IPS-18c (cell line): ENCODE data around the gene KAT7.

Source experiments
- H3K4me3 ChIP-seq: 2 replicates; pipeline ENCODE4 v1.7.0; 2013; ENCODE audit warnings: low read depth, mild to moderate bottlenecking, low read length, moderate library complexity; ENCODE audit not compliant: insufficient read depth
- H3K9me3 ChIP-seq: one replicate; pipeline ENCODE4 v1.6.1; 2013; ENCODE audit warnings: mild to moderate bottlenecking, low read length, moderate library complexity; ENCODE audit not compliant: control insufficient read depth, insufficient read depth

KAT7 gene

DNA sequence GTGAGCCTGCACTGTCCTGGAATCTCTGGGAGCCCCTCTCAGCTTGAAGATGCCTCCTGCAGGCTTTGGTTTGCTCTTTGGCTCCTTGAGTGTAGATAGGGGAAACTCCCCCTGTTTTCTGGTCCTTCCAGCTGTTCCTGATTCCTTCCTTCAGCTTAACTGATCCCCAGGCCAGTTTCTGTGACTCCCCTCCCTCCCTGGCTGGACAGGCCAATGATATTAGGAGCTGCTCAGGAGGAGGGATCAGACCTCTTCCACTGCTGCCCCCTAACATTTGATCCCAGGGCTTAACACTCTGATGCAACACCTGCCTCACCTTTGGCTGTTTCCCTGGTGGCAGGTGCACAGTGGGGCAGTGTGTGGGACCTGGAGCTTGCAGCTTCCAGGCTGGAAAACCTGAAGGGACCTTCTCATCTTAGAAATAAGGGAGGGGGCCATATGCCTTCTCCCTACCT lies 59.6 kb downstream of the KAT7 start, which contains the start of gene TAC4:
Gene TAC4, minus strand, starts transcription at position 51 of the 455 bp plus-strand sequence. CDS start 52 bp downstream, outside the sequence.
- Histone ChIP-seq H3K9me3 (peaks cover 5% of the 10 kb centered on the region), H3K4me3 (no peak within 1 kb of the TSS)

DNA sequence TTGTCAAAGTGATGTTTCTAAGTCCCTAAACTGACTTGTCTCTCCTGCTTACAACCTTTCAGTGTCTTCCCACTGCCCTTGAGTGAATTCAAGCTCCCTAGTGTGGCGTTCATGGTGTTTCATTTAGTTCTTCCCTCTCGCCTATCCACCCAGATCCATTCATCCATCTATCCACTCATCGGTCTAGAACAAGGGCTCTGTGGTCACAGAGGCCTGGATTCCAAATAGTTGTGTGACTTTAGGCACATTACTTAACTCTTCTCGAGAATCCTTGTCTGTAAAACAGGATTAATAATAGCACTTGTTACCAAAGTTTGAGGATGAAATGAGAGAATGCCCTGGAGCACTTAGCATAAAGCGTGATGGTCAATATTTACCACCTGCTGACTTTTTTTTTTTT lies 60.3 kb downstream of the KAT7 start:
- Histone ChIP-seq H3K9me3 (peaks cover 5% of the 10 kb centered on the region), H3K4me3 (no peak overlapping the region)

DNA sequence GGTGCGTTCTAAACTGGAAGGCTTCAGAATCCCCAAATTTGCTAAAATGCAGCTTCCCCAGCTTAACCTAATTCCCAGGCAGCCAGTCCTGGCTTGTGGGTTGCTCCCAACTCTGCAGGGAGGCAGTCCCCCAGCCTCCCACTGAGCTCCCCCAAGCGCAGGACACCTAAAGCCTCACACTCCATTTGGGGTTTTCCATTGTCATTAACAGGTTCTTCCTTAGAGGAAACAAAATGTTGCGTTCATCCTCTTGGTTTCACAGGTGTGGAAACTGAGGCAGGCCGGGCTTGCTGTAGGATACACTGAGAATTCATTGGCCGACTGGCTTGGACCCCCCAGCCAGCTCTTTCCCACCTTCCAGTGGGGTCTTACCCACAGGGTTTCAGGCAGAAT lies 61.7 kb downstream of the KAT7 start:
- peaks cover 5% of the 10 kb centered on the region for H3K9me3 ChIP-seq

DNA sequence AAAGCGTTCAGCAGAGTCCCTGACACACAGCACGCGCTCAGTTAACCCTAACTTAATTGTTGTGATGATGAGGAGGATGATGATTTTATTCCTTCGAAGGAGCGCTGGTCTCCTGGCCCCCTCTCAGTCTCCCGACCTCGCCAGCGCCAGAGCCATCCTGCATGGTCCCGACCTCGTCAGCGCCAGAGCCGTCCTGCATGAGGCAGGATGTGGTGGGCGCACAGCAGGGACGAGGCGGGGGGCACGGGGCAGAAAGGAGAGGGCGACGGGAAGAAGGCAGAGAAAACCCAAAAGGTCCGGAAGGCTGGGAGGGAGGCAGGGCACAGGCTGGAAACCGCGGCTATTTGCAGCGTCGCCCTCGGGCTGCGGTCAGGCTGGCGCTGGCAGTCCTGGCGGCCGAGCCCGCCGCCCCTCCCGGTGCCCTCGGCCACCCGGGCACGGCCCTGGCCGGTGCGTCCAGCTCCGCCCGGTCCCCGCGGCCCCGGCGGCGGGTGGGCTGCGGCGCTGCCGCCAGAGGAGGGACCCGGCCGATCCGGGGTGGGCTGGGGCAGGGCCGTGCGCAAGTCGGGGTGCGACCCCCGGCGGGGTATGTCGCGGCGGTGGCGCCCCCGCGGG lies 62.4 kb downstream of the KAT7 start:
- peak overlapping the region; percentile 46 for H3K4me3 ChIP-seq
- H3K9me3 ChIP-seq = peaks cover 5% of the 10 kb centered on the region

More for the DNA sequence above, 61.7 kb downstream of the KAT7 start:
- H3K4me3 ChIP-seq = no peak overlapping the region

DNA sequence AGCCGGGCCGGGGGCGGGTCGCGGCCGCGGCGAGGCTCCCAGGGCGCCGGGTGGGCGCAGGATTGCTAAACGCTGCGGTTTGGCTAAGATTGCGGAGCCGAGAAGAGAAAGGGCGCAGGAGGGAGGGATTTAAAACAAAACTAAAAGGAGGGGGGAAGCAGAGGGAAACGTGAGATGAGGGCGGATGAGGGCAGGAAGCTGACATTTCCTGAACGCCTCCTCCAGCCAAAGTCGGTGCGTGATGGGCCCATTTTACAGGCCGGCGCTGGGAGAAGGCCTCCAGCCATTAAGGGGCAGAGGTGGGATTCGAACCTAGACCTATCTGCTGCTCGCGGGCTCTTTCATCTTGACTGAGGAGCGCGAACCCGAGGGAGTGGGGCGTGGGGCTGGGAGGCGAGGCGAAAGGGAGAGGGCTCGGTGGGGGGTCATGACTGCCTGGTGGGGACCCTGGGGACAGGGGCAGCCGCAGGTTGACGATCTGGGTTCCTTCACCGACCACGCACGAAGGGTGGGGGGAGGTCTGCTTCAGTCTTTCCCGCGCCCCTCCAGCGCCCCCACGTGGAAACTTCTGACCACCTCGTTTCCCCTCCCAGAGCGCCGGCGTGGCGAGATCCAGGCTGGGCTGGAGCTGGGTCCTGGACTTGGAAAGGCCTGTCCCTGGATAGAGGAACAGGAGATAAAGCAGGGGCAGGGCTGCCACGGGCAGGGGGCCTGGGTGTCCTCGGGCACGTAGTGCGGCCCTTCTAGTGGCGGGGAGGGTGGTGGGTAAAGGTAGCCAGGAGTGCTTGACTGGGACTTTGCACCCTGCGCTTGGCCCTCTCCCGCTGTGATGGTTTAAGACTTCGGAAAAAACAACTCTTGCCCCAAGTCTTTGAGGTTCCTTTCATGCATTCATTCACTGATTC lies 63.2 kb downstream of the KAT7 start:
- peaks cover 2% of the 10 kb centered on the region for H3K9me3 ChIP-seq
- H3K4me3 ChIP-seq = peak overlapping the region; percentile 46

DNA sequence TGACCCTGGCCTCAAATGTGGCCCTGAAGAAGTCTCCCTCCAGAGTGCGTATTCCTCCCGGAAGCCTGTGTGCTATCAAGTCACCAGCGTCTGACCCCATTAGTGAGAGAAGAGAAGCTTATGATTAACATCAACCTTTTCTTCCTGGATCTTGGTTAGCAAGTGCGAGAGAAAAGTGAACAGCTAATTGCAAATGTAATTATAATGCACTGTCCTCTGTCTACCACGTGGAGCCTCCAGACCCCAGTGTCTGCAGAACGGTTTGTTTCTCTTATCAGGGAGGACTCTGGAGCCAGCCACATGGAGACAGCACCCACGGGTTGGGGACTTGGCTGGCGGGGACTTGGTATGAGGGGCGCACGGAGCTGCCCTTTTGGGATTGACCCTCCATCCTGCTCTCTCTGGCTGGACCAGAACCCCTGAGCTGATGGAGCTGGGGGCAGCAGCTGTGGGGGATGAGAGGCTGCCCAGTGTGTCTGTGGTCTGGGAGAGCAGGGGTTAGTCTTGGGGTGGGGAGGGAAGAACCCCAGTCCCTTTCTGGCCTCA lies 65.1 kb downstream of the KAT7 start:
- H3K9me3 ChIP-seq = peaks cover 2% of the 10 kb centered on the region

DNA sequence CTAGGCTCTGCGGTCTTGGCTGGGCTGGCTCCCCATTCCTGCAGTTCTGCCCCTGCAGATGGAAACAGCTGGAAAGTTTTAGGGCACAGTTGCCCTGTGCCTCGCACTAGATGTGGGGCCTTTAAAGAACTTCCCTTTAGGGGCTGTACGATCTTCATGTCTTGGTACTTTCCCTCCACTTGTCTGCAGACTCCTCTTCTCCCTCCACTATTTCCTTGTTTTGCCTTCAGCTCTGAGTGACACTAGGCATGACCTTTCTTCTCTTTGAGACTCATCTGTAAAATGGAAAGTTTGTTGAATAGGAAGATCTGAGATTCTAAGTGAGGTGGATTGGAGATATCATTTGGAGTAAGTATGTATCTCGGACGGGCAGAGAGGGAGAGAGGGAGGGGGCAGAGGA lies 65.6 kb downstream of the KAT7 start:
- Histone ChIP-seq H3K4me3 (no peak overlapping the region), H3K9me3 (peaks cover 2% of the 10 kb centered on the region)

More for the DNA sequence above, 65.1 kb downstream of the KAT7 start:
- H3K4me3 ChIP-seq = no peak overlapping the region

DNA sequence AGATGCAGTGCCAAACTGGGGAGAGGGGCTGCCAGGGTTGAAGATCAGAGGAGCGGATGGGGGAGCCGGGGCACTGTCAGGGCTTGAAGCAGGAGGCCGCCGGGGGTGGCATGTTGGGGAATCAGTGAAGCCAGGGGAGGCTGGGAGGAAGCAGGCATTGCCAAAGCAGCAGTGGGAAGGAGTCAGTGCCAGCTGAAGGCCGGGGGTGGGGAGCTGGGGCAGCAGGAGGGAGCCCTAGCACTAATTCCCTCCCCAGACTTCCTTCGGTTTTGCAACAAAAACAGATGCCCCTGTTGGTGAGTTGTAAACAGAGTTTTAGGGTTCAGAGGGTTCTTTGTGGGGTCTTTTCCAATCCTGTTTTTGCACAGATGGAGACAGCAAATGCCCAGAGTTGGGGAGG lies 70.3 kb downstream of the KAT7 start:
- no peaks in the 10 kb centered on the region for H3K9me3 ChIP-seq
- no peak overlapping the region for H3K4me3 ChIP-seq

DNA sequence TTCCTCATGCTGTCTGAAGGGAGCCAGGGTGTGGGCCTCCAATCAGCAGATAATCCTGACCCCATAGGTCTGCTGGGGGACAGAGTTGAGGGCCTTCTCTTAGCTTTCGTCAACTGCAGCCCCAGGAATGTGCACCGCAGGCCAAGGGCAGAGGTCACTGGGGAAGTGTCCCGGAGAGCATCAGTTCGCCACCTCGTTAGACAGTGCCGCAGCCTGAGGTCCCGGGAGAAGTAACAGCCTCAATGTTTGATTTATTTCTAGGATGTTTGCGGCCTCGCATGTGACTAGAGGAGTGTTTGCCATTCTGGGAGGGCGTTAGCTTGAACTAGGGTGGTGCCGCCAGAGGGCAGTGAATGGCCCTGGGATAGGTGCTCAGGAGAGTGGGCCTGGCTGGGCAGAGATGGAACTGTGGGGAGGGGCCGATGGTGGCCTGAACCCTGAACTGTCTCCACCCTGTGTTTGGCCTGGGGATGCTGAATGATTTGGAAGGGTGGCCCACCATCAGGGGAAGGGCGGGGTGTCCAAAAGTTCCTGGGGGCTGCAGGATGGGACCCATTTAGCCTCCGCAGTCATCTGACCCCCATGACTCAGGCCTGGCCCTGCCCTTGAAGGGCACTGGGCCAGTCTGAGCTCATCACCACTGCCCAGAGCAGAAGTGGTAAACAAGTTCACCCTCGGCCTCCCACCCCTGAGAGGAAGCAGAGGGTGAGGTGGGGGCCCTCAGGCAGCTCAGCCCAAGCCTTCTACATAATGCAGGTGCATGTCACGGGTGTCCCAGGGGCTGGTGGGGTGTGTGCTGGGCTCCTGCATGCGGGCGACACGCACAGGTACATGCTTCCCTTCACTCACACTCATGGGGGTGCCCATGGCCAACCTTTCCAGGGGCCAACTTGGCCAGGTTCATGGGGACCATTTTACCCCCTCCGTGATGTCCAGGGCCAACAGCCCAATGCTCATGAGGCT lies 71.8 kb downstream of the KAT7 start:
- Histone ChIP-seq H3K9me3 (no peaks in the 10 kb centered on the region), H3K4me3 (no peak overlapping the region)

DNA sequence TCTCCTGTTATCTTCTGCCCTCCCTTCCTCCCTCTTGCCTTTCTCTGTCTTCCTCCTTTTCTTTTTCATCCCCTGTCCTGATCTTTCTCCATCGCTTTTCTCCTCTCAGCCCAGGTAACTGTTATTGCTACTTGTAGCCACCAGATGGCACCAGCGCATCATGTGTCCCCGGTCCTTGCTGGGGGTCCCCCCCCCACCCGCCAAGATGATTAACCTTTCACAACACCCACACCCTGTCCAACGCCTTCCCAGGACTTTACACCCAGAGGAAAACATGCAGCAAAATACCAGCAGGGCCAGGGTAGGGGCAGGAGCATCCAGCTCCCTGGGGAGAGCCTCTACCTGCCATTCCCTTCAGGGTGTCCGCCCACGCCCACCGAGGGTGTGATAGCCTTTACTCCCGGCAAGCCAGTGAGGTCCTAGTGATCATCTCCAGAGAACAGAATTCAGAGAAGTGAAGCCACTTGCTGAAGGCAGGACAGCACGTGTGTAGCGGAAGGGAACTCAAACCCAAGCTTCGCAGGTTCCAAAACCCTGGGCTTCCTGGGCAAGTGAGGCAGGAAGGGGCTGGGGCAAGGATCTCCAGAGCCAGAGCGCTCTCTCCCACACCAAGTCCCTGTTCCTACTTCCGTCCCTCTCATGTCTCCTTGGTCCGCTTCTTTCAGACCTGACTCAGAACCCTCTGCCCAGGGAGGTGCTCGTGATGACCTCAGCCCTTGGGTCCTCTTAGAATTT lies 72.8 kb downstream of the KAT7 start:
- Histone ChIP-seq H3K9me3 (no peaks in the 10 kb centered on the region), H3K4me3 (no peak overlapping the region)

DNA sequence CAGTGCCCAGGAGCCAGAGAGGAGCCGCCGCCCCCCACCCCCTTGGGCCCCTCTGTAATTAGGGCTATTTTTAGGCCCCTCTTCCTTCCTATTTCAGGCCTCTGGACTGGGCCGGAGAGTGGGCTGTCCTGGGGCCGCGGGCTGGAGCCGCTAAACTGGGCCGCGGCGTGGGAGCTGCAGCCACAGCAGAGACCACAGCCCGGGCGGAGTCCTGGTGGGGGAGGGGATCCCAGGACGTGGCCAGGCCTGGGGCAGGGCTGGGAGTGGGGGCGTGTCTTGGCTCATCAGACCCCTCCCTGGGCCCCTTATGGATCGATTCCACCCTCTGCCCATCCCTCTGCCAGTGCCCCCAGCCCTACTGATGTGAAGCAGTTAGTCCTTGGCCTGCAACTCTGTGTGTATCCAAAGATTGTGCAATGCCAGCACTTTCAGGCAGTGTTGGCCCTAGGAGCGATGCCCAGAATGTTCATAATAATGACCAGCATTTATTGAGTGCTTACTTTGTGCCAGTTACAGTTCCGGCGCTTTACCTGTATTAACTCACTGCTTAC lies 74.4 kb downstream of the KAT7 start:
- H3K4me3 ChIP-seq = no peak overlapping the region
- no peaks in the 10 kb centered on the region for H3K9me3 ChIP-seq

DNA sequence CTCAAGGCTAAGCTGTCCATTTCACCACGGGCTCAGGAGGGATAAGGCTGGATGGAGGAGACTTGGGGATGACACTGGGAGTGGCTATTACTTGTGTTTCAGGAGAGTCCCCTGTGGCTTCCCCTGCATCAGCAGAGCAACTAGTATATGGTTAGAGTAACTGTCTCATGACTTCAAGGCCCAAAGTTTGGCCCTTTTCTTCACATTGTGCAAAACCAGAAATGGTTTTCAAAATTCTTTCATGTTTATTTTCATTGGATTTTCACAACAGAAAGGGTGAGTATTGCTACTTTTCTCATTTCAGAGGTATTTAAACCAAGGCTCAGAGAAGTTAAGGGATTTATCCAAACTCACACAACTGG lies 77.5 kb downstream of the KAT7 start:
- Histone ChIP-seq H3K4me3 (no peak overlapping the region), H3K9me3 (no peaks in the 10 kb centered on the region)

DNA sequence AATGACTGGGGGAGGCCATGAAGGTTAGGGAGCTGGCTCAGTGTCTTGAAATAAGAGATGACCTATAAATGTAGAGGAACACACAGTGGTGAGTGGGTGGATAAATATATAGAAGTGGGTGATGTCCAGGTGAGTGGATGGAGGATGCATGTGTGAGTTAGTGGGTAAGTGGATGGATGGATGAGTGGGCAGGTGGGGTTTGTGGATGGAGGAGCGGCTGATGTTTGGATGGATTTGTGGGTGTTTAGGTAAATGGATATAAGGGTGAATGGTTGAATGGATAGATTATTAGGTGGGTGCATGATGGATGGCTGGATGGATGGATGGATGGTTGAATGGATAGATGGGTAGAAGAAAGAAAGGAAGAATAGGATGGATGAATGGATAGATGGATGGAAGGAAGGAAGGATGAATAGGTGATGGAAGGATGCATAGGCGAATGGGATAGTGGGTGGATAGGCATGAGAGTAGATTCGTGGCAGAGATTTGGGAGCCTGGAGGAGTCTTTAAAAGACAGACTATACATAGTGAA lies 78.5 kb downstream of the KAT7 start:
- H3K4me3 ChIP-seq = no peak overlapping the region

DNA sequence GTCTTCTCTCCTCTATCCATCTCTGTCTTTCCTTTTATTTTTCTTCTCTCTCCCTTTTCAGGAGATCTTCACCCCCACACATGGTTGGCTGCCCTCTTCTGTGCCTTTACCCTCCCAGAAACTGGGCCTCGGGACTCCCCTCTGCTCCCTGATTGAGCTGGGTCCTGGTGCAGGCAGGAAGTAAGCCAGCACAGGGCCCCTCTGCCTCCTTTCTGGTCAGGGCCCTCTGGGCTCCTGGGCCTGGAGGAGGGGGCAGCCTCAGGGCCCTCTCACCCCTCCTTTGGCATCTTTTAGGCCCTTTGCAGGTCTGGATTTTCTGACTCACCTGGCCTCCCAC lies 80.5 kb downstream of the KAT7 start:
- H3K4me3 ChIP-seq = no peak overlapping the region
- no peaks in the 10 kb centered on the region for H3K9me3 ChIP-seq

More for the DNA sequence above, 78.5 kb downstream of the KAT7 start:
- no peaks in the 10 kb centered on the region for H3K9me3 ChIP-seq

DNA sequence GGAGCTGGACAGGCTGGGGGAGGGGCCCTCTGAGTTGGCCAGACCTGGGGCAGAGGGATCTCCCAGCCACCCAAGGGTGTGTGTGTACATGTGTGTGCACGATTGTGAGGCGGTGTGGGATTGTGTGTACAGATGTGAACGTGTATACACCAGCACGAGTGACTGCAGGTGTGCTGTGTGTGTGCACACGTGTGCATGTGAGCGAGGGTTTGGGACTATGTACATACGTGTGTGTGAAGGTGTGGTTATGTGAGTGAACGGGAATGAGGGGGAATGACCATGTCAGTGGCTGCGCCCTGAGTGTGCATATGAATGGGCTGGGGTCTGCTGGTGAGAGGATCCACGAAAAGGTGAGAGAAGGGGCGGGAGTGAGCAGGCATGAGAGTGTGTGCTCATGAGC lies 81.8 kb downstream of the KAT7 start:
- H3K9me3 ChIP-seq = no peaks in the 10 kb centered on the region
- H3K4me3 ChIP-seq = no peak overlapping the region

DNA sequence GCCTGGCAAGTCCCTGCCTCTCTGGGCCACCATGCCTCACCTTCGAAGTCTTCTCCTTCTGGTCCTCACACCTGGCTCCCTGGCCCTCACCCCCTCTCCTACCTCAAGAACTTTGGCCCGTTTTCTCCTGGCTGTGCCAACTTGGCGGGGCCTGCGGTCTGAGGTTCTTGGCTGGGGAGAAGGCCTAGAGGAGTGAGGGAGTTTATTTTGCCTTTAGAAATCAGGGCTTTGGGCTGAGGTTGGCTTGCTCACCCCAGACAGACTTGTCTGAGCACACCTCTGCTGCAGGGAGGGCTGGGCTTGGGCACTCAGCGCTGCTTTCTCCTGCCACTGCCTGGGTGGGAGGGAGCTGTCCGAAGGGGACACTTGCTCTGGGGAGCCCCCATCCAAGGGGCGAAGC lies 82.7 kb downstream of the KAT7 start:
- Histone ChIP-seq H3K4me3 (no peak overlapping the region), H3K9me3 (no peaks in the 10 kb centered on the region)
